Measurements from ENCODE around the gene RNF103.
"Not testable (repeated sequence)": the region's sequence is repeated elsewhere in the genome, so short reads cannot be mapped to it uniquely, and the experiment has no call there.

RNF103 gene

GRCh38 chr2:86623043-86623493 lies 597 bp downstream of the RNF103 start:
- DNase-seq (ENCODE audit: low spot score): peak; percentile 17

- DNase-seq (ENCODE audit: low spot score): peak; percentile 2
Measured at GRCh38 chr2:86622519-86623042, 1.1 kb downstream of the RNF103 start.

GRCh38 chr2:86621280-86621943 lies 2.3 kb downstream of the RNF103 start:
- DNase-seq (ENCODE audit: low spot score): no peak

GRCh38 chr2:86617738-86618137 lies 5.9 kb downstream of the RNF103 start:
- DNase-seq (ENCODE audit: low spot score): no peak

- DNase-seq (ENCODE audit: low spot score): no peak
Measured at GRCh38 chr2:86617153-86617552, 6.5 kb downstream of the RNF103 start.

GRCh38 chr2:86616502-86616901 lies 7.2 kb downstream of the RNF103 start:
- no peak for DNase-seq (ENCODE audit: low spot score)

GRCh38 chr2:86615596-86615995 lies 8.1 kb downstream of the RNF103 start:
- no peak for DNase-seq (ENCODE audit: low spot score)

- no peak for DNase-seq (ENCODE audit: low spot score)
Measured at GRCh38 chr2:86613515-86613914, 10.2 kb downstream of the RNF103 start.

GRCh38 chr2:86610871-86611270 lies 12.8 kb downstream of the RNF103 start:
- DNase-seq (ENCODE audit: low spot score): no peak

GRCh38 chr2:86608832-86609410 lies 14.7 kb downstream of the RNF103 start:
- no peak for DNase-seq (ENCODE audit: low spot score)

GRCh38 chr2:86603905-86604304 lies 19.8 kb downstream of the RNF103 start:
- DNase-seq (ENCODE audit: low spot score): no peak

GRCh38 chr2:86598966-86599365 lies 24.7 kb downstream of the RNF103 start:
- no peak for DNase-seq (ENCODE audit: low spot score)

GRCh38 chr2:86596118-86596517 lies 27.5 kb downstream of the RNF103 start:
- no peak for DNase-seq (ENCODE audit: low spot score)

- no peak for DNase-seq (ENCODE audit: low spot score)
Measured at GRCh38 chr2:86593266-86593665, 30.4 kb downstream of the RNF103 start.

- DNase-seq (ENCODE audit: low spot score): no peak
Measured at GRCh38 chr2:86592547-86593230, 31.0 kb downstream of the RNF103 start.

GRCh38 chr2:86589701-86590100 lies 34.0 kb downstream of the RNF103 start:
- DNase-seq (ENCODE audit: low spot score): not testable (repeated sequence)

GRCh38 chr2:86584151-86584913 lies 39.3 kb downstream of the RNF103 start:
- no peak for DNase-seq (ENCODE audit: low spot score)

GRCh38 chr2:86580560-86580959 lies 43.1 kb downstream of the RNF103 start:
- DNase-seq (ENCODE audit: low spot score): no peak

GRCh38 chr2:86577817-86578456 lies 45.7 kb downstream of the RNF103 start:
- DNase-seq (ENCODE audit: low spot score): no peak

- no peak for DNase-seq (ENCODE audit: low spot score)
Measured at GRCh38 chr2:86570059-86570458, 53.6 kb downstream of the RNF103 start.

- DNase-seq (ENCODE audit: low spot score): no peak
Measured at GRCh38 chr2:86566821-86567190, 56.9 kb downstream of the RNF103 start.
